ENCODE data around the gene CCDC57.

CCDC57 gene

DNA sequence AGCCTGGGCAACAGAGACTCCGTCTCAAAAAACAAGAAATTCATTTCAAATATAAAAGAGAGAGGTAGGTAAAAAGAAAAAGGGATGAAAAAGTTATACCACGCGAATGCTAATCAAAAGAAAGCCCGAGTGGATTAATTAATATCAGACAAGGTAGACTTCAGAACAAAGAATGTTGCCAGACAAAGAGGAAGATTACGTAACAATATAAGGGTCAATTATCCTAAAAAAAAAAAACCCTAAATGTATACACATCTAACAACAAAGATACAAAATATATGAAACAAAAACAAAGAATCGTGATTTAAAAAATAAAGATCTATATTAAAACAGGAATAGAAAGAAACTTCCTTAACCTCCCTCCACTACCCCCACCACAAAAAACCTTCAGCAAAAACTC lies 44.1 kb downstream of the CCDC57 start:
- Histone ChIP-seq H3K9ac (no peak overlapping the region), H3K4me3 (IDR thresholded peaks at IDR 0.05; ENCODE audit: insufficient read depth, low read depth, low read length) (no peak overlapping the region), H4K20me1 (ENCODE audit: insufficient read depth) (no peaks in the 10 kb centered on the region), H3K79me2 (ENCODE audit: insufficient read depth, low read depth) (no peaks in the 10 kb centered on the region), H3K4me1 (ENCODE audit: low read depth, poor library complexity, severe bottlenecking) (no peaks in the 10 kb centered on the region), H3K27me3 (ENCODE audit: insufficient read depth, low read depth) (no peaks in the 10 kb centered on the region), H3K27ac (no peak overlapping the region), H2AFZ (ENCODE audit: low read depth) (no peak overlapping the region), H3K4me2 (no peak overlapping the region), H3K36me3 (ENCODE audit: insufficient read depth) (no peaks in the 10 kb centered on the region)
- TF ChIP-seq, protein P1, sequence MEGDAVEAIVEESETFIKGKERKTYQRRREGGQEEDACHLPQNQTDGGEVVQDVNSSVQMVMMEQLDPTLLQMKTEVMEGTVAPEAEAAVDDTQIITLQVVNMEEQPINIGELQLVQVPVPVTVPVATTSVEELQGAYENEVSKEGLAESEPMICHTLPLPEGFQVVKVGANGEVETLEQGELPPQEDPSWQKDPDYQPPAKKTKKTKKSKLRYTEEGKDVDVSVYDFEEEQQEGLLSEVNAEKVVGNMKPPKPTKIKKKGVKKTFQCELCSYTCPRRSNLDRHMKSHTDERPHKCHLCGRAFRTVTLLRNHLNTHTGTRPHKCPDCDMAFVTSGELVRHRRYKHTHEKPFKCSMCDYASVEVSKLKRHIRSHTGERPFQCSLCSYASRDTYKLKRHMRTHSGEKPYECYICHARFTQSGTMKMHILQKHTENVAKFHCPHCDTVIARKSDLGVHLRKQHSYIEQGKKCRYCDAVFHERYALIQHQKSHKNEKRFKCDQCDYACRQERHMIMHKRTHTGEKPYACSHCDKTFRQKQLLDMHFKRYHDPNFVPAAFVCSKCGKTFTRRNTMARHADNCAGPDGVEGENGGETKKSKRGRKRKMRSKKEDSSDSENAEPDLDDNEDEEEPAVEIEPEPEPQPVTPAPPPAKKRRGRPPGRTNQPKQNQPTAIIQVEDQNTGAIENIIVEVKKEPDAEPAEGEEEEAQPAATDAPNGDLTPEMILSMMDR (conservative IDR thresholded peaks at IDR 0.05; ENCODE audit: low read depth, low read length) = no peak

DNA sequence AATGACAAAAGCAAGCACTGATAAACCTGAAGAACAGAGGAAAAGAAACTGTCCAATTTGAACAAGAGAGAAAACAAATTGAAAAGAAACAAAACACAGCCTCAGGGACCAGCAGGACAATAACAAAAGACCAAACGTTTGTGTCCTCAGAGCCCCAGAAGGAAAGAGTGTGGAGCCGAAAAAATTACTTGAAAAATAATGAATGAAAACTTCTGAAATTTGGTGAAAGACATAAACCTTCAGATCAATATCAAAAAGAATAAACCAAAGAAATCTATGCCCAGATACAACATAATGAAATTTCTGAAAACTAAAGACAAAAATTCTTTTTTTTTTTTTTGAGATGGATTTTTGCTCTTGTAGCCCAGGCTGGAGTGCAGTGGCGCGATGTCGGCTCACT lies 45.6 kb downstream of the CCDC57 start:
- H3K79me2 ChIP-seq (ENCODE audit: insufficient read depth, low read depth) = no peaks in the 10 kb centered on the region
- no peaks in the 10 kb centered on the region for H4K20me1 ChIP-seq (ENCODE audit: insufficient read depth)
- no peak overlapping the region for H3K4me3 ChIP-seq (IDR thresholded peaks at IDR 0.05; ENCODE audit: insufficient read depth, low read depth, low read length)
- TF ChIP-seq, protein P1 (conservative IDR thresholded peaks at IDR 0.05; ENCODE audit: low read depth, low read length) = no peak
- no peak overlapping the region for H3K9ac ChIP-seq
- H3K36me3 ChIP-seq (ENCODE audit: insufficient read depth) = no peaks in the 10 kb centered on the region
- no peak overlapping the region for H3K27ac ChIP-seq
- H3K27me3 ChIP-seq (ENCODE audit: insufficient read depth, low read depth) = no peaks in the 10 kb centered on the region
- H2AFZ ChIP-seq (ENCODE audit: low read depth) = no peak overlapping the region
- H3K4me2 ChIP-seq = no peak overlapping the region
- no peaks in the 10 kb centered on the region for H3K4me1 ChIP-seq (ENCODE audit: low read depth, poor library complexity, severe bottlenecking)

DNA sequence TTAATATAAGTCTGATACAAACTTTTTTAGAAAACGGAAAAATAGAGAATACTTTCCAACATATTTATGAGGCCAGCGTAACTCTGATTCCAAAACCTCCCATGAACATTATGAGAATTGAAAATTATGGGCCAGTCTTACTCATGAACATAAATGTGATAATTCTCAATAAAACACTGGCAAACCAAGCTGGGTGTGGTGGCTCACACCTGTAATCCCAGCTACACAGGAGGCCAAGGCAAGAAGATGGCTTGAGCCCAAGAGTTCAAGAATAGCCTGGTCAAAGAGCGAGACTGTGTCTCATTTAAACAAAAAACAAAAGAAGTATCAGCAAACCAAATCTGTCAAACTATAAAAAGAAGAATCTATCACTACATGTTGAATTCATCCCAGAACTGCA lies 47.8 kb downstream of the CCDC57 start:
- no peaks in the 10 kb centered on the region for H4K20me1 ChIP-seq (ENCODE audit: insufficient read depth)
- H2AFZ ChIP-seq (ENCODE audit: low read depth) = no peak overlapping the region
- no peaks in the 10 kb centered on the region for H3K27me3 ChIP-seq (ENCODE audit: insufficient read depth, low read depth)
- H3K9ac ChIP-seq = no peak overlapping the region
- H3K36me3 ChIP-seq (ENCODE audit: insufficient read depth) = no peaks in the 10 kb centered on the region
- H3K4me3 ChIP-seq (IDR thresholded peaks at IDR 0.05; ENCODE audit: insufficient read depth, low read depth, low read length) = no peak overlapping the region
- H3K27ac ChIP-seq = no peak overlapping the region
- no peak overlapping the region for H3K4me2 ChIP-seq
- H3K4me1 ChIP-seq (ENCODE audit: low read depth, poor library complexity, severe bottlenecking) = no peaks in the 10 kb centered on the region
- no peaks in the 10 kb centered on the region for H3K79me2 ChIP-seq (ENCODE audit: insufficient read depth, low read depth)
- TF ChIP-seq, protein P1 (conservative IDR thresholded peaks at IDR 0.05; ENCODE audit: low read depth, low read length) = no peak

DNA sequence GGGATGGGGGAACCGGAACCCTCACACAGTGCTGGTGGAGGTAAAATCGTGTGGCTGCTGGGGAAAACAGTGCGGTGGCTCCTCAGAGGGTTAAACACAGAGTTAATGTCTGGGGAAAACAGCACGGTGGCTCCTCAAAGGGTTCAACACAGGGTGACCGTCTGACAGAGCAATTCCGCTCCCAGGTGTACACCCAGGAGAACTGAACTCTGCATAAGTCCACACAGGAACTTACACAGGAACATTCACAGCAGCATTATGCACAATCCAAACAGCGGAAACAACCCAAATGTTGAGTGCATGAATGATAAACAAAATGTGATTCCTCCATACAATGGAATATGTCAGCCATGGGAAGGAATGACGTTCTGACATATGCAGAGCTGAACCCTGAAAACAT lies 51.4 kb downstream of the CCDC57 start:
- Histone ChIP-seq H3K79me2 (ENCODE audit: insufficient read depth, low read depth) (no peaks in the 10 kb centered on the region), H4K20me1 (ENCODE audit: insufficient read depth) (no peaks in the 10 kb centered on the region), H3K36me3 (ENCODE audit: insufficient read depth) (no peaks in the 10 kb centered on the region), H3K4me1 (ENCODE audit: low read depth, poor library complexity, severe bottlenecking) (no peaks in the 10 kb centered on the region), H3K4me2 (no peak overlapping the region), H3K27ac (no peak overlapping the region), H3K27me3 (ENCODE audit: insufficient read depth, low read depth) (no peaks in the 10 kb centered on the region), H2AFZ (ENCODE audit: low read depth) (no peak overlapping the region), H3K4me3 (IDR thresholded peaks at IDR 0.05; ENCODE audit: insufficient read depth, low read depth, low read length) (no peak overlapping the region), H3K9ac (no peak overlapping the region)
- TF ChIP-seq, protein P1 (conservative IDR thresholded peaks at IDR 0.05; ENCODE audit: low read depth, low read length) = no peak

DNA sequence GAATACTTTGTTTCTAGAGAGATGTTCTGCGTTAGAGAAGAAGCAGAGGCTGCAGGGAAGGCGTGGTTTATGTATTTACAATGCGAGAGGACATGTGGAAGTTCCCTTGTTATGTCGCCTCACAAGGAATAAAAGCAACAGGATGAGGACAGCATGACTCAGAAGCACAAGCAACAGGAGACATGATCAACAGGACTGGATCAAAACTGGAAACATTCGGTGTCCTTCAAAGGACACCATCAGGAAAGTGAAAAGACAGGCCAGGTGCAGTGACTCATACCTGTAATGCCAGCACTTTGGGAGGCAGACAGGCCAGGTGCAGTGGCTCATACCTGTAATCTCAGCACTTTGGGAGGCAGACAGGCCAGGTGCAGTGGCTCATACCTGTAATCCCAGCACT lies 52.6 kb downstream of the CCDC57 start:
- no peaks in the 10 kb centered on the region for H3K79me2 ChIP-seq (ENCODE audit: insufficient read depth, low read depth)
- TF ChIP-seq, protein P1 (conservative IDR thresholded peaks at IDR 0.05; ENCODE audit: low read depth, low read length) = no peak
- H4K20me1 ChIP-seq (ENCODE audit: insufficient read depth) = no peaks in the 10 kb centered on the region
- no peak overlapping the region for H3K4me2 ChIP-seq
- H3K27ac ChIP-seq = no peak overlapping the region
- H3K36me3 ChIP-seq (ENCODE audit: insufficient read depth) = no peaks in the 10 kb centered on the region
- H3K27me3 ChIP-seq (ENCODE audit: insufficient read depth, low read depth) = no peaks in the 10 kb centered on the region
- H3K4me3 ChIP-seq (IDR thresholded peaks at IDR 0.05; ENCODE audit: insufficient read depth, low read depth, low read length) = no peak overlapping the region
- no peak overlapping the region for H2AFZ ChIP-seq (ENCODE audit: low read depth)
- no peak overlapping the region for H3K9ac ChIP-seq
- no peaks in the 10 kb centered on the region for H3K4me1 ChIP-seq (ENCODE audit: low read depth, poor library complexity, severe bottlenecking)
